HG03457 (cell line): ENCODE results near the gene ARHGEF17.

Experiments
- ATAC-seq: cut with Tn5 transposase; IDR thresholded peaks from one replicate; pipeline ENCODE4 v1.9.1; 2021; ENCODE audit warnings: moderate number of reproducible peaks; ENCODE audit not compliant: unreplicated experiment

The ARHGEF17 gene

DNA sequence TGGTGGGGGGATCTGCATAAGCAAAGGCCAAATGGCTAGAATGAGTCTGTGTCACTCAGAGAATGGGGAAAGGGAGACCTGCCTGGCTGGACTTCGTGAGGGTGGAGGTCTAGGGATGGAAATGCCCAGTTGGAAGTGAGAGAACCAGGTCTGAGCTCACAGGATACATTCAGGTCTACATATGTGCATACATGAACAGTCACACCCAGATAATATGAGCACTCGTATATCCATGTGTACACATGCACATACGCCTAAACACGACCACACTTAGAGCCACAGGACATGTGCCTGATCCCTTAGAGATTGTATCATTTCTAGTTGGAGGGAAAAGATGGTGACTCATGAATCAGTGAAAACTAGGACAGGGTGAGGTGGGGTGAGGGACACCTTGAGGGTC is 47.0 kb downstream of the ARHGEF17 start:
- ATAC-seq = no peak

DNA sequence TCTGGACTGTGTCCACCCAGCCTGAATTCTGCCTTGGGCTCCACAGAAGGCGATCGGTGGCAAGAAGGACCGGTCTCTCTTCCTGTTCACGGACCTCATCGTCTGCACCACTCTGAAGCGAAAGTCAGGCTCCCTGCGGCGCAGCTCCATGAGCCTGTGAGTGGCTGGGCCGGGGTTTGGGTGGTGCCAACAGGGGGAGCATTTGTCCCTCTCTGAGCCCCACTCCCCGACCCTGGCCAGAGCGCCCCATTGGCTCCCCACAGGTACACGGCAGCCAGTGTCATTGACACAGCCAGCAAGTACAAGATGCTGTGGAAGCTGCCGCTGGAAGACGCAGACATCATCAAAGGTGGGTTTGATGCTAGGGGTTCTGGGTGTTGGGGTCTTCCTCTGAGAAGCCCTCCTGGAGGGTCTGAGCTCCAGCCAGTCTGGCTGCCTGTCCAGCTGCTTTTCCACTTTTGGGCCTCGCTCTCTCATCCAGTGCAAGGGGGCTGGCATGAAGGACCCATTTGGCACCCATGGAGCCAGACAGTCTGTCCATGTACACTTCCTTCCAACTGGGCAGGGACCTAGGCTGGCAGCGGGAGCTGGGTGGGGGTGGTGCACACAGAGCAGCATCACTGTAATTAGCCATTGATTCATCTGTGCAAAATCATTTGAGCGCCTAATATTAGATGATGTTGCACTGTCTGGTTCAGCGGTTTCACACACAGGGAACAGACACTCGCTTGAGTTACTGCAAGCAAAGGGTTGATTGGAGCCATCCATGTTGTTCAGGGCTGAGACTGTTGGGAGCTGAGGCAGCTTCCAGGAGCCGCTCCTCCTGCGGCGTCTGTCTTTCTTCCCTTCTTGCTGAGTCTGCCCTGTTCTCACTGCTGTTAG is 49.1 kb downstream of the ARHGEF17 start:
- ATAC-seq = no peak

DNA sequence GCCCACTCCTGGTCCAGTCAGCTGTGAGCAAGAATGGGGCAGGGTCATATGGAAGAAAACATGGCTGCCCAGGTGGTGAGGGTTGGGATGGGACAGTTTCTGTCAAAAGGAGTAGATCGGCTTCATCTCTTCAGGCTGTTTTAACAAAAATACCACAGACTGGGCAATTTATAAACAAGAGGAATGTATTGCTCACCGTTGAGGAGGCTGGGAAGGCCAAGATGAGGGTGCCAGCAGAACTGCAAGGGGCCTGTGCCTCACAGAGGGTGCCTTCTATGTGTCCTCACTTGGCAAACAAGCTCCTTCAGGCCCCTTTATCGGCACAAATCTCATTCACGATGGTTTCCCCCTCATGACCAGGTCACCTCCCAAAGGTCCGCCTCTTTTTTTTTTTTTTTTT is 50.0 kb downstream of the ARHGEF17 start:
- no peak for ATAC-seq

DNA sequence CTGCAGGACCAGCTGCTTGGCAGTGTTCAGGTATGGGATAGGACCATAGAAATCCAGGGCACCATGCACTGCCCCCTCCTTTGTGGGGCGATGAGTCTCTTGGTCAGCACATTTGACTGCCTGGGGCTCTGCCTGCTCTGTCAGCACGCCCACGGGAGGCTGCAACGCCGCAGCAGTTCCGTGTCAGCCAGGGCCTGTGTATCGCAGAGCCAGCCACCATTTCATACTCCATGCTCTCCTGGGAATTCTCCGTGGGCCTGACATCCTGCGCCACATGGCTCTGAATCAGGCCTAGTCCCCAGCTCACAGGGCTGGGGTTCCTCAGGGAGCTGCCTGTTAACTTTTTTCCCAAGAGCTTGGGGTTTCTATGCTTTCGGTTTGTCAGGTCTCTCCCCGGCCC is 51.3 kb downstream of the ARHGEF17 start:
- ATAC-seq = no peak

DNA sequence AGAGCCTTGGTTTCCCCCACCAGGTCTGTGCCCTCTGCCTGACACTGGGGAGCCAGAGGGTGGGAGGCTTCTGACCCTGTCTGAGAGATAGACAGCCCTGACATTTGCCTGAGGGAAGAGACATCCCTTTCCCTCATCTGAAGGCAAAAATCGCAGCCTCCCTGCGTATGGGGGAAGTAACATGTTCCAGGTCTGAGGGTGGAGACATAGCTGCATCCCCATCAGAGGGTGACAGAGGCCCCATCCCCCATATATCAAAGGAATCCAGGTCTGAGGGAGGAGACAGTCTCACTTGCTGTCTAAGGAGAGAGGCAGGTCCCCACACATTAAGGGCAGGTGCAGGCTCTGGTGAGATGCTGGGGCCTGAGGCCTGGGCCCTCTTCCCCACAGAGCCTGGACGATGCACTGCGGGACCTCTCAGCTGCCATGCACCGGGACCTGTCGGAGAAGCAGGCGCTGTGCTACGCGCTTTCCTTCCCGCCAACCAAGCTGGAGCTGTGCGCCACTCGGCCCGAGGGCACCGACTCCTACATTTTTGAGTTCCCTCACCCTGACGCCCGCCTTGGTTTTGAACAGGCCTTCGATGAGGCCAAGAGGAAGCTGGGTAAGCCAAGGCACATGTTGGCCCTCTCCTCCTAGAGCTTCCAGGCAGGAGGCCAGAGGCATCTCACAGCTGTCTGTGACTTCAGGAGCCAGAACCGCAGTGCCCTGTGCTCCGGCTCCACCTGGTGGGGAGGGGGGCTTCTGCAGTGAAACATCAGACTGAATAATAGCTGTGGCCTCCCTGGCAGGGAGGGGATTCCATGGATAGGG is 52.1 kb downstream of the ARHGEF17 start:
- no peak for ATAC-seq

DNA sequence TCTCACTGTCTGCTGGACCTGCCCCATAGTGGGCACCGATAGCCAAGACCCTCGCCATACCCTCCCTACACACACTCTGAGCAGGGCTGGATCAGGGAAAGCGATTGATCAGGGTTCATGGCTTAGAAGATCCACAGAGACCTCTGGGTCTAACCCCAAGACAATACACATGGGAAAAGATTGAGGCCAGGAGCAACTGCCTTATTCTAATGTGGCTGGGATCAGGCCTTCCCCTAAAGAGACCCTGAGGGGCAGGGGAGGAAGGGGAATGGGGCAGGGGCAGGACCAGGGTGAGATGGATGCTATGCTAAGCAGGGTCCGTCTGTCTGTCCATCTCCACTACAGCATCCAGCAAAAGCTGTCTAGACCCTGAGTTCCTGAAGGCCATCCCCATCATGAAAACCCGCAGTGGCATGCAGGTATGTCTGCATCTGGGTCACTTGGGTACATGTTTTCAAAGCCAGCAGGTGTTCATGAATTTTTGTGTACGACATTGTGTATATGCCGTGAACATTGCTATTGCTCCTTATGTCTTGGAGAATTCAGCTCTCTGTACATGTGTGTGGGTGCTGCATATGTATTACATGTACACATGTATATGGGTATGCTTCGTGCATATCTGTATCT is 52.8 kb downstream of the ARHGEF17 start:
- ATAC-seq = no peak

DNA sequence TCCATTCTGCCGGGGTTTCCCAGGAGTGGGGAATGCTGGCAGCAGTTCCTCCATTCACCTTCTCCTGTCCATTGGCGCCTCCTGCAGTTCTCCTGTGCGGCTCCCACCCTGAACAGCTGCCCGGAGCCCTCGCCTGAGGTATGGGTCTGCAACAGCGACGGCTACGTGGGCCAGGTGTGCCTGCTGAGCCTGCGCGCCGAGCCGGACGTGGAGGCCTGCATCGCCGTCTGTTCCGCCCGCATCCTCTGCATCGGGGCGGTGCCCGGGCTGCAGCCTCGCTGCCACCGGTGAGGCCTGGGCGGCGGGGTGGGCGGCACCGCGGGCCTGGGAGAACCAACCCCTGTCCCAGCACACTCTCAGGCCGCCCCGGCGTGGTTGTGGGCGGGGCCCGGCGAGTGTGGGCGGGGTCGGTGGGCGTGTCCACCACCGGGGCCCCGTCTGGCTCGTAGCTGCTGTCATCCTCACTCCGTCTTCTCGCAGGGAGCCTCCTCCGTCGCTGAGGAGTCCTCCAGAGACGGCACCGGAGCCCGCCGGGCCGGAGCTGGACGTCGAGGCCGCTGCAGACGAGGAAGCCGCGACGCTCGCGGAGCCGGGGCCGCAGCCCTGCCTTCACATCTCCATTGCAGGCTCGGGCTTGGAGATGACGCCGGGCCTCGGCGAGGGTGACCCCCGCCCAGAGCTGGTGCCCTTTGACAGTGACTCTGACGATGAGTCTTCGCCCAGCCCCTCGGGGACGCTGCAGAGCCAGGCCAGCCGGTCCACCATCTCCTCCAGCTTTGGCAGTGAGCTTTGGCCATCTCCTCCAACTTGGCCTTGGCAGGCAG is 54.1 kb downstream of the ARHGEF17 start:
- ATAC-seq = no peak

DNA sequence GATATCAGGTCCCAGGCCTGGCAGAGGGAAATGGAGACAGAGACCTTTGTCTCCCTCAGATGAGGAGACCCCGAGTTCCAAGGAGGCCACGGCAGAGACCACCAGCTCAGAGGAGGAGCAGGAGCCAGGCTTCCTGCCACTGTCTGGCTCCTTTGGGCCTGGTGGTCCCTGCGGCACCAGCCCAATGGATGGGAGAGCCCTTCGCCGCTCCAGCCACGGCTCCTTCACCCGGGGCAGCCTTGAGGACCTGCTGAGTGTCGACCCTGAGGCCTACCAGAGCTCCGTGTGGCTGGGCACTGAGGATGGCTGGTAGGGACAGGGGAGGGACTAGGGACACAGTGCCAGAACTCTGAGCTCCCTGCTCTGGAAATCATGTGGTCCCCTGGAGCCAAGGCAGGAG is 55.1 kb downstream of the ARHGEF17 start:
- ATAC-seq = no peak

DNA sequence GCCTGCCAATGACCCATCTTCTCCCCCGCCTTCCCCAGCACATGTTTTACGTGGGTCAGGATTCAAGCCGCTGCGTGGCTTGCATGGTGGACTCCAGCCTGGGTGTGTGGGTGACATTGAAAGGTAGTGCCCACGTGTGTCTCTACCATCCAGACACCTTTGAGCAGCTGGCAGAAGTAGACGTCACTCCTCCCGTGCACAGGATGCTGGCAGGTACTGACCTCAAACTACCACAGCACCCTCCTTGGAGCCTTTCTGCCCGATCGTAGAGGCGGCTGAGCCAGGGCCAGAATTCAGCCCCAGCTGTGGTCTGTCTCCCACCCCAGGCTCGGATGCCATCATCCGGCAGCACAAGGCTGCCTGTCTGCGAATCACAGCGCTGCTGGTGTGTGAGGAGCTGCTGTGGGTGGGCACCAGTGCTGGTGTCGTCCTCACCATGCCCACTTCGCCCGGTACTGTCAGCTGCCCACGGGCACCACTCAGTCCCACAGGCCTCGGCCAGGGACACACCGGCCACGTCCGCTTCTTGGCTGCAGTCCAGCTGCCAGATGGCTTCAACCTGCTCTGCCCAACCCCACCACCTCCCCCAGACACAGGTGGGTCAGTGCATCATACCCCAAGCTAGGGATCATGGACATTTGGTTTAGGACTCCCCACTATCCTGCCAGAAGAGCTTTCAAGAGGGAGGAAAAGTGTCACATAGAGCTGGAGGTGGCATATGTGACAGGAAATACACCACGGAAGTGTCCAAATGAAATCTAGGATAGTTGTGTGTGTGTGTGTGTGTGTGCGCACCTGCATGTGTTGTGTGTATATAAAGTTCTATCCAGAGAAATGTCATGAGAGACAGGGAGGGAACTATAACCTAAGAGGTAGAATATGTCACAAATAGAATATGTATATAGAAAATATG is 57.5 kb downstream of the ARHGEF17 start:
- ATAC-seq = no peak

DNA sequence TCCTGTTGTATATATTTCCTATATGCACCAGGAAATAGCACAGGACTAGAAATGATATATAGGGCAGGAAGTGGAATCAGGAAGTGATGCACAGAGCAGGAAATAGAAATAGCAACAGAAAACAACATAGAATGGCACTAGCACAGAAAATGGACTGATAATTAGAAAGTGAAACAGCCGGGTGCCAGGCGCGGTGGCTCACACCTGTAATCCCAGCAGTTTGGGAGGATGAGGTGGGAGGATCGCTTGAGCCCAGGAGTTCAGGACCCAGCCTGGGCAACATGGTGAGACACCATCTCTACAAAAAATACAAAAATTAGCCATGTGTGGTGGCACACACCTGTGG is 58.2 kb downstream of the ARHGEF17 start:
- no peak for ATAC-seq

DNA sequence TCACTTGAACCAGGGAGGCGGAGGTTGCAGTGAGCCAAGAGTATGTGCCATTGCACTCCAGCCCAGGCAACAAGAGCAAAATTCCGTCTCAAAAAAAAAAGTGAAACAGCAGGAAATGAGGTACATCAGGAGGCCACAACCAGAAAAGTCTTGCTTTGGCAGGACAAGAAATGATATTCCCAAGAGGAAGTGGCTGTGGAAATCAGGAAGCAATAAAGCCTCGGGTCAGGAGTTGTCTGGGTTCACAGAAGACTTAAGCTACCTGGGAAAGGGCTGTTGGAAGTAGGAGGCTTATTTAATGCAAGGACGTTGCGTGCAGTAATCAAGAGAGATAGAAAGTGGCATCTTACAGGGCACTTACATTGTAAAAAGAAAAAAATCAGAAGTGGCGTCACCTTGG is 58.9 kb downstream of the ARHGEF17 start:
- ATAC-seq = no peak

DNA sequence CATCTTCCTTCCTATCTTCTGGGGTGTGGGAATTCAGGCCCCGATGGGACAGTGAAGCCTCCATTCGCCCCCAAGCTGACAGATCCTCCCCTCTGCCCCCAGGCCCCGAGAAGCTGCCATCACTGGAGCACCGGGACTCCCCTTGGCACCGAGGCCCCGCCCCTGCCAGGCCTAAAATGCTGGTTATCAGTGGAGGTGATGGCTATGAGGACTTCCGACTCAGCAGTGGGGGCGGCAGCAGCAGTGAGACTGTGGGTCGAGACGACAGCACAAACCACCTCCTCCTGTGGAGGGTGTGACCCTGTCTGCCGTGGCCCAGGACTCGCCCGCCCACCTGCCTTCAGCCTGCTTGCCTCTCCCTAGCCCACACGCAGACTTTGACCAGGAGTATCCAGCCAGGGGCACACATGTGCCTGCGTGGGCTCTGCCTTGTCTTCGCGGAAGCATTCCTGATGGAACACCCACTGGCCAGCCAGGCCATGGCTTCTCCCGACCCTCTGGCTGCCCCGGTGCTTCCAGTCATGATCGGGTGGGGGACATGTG is 59.5 kb downstream of the ARHGEF17 start:
- ATAC-seq = no peak

DNA sequence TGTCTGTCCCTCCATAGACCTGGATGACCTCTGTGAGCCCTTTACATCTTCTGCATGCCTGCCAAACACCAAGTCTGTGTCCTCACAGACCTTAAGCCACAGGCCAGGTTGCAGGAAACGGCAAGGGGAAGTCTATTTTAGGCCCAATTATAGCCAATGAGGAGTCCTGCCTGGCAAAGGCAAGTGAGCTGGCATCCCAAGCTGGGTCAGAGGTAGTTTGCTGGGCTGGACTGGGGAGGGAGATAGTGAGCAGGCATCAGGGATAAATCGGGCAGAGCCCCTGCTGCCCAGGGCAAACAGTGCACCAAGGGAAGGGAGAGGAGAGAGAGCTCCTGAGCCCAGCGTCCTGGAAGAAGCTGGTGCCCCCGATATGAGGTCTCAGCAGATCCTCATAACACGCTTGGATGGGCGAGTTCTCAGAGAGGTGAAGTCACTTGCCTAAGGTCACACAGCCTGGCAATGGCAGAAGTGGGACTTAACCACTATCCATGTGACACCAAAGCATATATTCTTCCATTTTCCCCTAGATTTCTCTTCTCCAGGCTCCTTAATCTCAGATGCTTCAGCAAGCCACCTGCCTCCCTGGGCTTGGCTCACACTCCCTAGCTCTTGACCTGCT is 64.4 kb downstream of the ARHGEF17 start:
- no peak for ATAC-seq

DNA sequence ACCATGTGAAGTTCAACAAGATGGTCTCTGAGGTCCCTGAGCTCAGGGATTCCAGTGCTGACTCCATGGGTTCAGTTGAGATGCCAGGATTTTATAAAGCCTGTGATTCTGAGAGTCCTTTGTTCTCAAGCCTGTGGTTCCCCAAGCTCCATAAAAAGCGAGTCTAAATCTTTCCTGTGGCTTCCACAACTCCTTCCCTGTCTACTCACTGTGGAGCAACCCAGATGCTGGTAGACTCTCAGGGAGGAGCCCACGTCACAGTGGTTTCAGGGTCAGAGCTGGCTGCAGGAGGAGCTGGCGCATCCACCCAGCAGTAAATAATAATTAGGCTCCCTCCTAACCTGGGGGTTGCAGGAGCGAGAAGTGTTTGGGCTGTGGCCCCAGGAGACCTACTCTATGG is 66.1 kb downstream of the ARHGEF17 start:
- ATAC-seq = no peak

DNA sequence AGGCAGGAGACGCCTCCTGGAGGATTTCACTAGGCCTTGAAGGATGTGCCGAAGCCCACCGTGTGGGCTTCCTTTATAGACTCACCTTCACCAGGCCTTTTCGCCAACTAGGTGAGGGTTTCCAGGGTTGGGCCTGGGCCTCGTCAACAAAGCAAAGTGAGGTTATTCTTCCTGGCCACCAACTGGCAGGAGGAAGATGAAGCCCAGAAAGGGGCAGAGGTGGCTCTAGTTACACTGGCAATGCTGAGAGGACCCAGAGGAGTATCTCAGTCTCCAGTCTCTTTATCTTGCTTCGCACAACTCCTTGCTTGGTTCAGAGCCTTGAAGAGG is 67.7 kb downstream of the ARHGEF17 start:
- ATAC-seq = no peak

DNA sequence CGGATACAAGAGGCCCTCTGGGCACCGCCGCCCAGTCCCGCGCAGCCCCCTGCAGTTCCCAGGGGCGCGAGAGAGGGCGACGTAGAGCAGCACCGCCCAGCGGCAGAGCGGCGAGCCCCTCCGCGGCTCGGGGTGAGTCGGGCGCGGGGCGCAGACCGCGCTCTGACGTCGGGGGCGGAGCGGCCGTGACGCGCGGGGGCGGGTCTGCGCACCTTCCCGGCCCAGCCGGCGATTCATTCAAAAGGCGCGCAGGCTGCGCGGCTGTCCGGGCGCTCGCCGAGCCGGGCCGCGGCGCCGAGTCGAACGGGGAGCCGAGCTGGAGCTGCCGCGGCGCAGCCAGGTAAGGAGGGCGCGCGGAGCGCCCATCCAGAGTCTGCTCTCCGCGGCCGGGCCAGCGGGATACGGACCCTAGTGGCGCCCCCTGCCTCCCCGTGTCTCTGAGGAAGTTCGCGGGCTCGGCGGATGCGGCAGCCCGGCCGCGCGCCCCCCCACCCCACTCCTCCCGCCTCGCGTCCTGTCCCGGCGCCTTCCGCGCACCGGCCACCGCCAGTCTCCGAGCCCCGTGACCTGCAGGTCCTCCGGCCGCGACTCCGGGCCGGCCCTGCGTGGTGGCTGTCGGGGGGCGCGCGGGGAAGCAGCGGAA is 68.2 kb downstream of the ARHGEF17 start, which contains the start of gene RELT:
TSS of gene RELT (plus strand) at position 240 of the 643 bp plus-strand sequence. CDS start 12,738 bp downstream, outside the sequence.
- ATAC-seq = peak; percentile 59

DNA sequence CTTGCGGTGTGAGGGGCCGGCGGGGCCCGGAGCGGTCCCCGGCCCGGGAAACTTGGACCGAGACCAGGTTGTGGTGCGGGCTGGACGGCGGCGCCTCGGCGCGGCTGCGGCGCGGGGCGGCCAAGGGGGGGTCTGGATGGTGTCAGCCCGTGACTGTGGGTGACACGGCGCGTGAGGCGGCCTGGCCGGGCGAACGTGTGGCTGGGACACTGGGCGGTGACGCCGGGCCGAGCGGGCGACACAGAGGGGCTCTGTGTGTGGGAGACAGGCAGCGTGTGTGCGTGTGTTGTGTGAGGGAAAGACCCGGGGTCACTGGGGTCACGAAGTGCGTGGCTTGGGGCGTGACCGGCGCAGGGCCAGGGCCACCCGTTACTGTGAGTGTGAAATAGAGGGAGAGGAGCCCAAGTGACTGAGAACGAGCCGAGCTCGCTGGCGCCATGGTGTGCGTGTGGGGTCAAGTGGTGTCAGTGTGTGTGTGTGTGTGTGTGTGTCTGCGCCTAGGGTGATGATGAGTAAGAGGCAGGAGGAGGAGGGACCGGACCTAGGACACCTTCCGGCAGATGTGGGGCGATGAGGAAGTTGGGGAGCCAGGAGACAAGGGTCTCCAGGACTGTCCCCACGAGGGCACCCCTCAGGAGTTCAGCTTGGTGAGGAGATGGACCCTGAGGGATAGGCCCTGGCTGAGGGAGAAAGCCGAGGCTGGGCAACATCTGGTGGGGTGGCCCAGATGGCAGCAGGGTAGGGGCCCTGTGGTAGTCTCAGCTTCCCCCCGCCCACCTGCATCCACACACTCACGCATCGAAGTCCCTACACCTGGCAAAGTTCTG is 68.9 kb downstream of the ARHGEF17 start:
- no peak for ATAC-seq
